Fibroblast of pulmonary artery (primary cell): Measurements from ENCODE around the gene POP5.

Experiments used
- DNase-seq: peaks from one replicate; pipeline ENCODE4 v3.0.0-alpha.2; 2010; ENCODE audit warnings: low read depth
- H3K4me3 ChIP-seq: replicated peaks from 2 replicates; pipeline ENCODE4 v1.5.1; 2011; ENCODE audit warnings: low read depth, mild to moderate bottlenecking, control low read depth, low read length, moderate library complexity
- CTCF ChIP-seq: IDR thresholded peaks from 2 replicates; pipeline ENCODE4 v1.5.1; 2011; ENCODE audit warnings: mild to moderate bottlenecking, control low read depth, low read length, inconsistent platforms; ENCODE audit errors: missing control alignments

The POP5 gene

GRCh38 chr12:120597861-120598260, 16.7 kb upstream of the POP5 start:
- H3K4me3 ChIP-seq = no peak overlapping the region
- no peak for TF ChIP-seq CTCF
- DNase-seq = no peak

GRCh38 chr12:120596901-120597300, 15.7 kb upstream of the POP5 start:
- no peak for DNase-seq

DNA sequence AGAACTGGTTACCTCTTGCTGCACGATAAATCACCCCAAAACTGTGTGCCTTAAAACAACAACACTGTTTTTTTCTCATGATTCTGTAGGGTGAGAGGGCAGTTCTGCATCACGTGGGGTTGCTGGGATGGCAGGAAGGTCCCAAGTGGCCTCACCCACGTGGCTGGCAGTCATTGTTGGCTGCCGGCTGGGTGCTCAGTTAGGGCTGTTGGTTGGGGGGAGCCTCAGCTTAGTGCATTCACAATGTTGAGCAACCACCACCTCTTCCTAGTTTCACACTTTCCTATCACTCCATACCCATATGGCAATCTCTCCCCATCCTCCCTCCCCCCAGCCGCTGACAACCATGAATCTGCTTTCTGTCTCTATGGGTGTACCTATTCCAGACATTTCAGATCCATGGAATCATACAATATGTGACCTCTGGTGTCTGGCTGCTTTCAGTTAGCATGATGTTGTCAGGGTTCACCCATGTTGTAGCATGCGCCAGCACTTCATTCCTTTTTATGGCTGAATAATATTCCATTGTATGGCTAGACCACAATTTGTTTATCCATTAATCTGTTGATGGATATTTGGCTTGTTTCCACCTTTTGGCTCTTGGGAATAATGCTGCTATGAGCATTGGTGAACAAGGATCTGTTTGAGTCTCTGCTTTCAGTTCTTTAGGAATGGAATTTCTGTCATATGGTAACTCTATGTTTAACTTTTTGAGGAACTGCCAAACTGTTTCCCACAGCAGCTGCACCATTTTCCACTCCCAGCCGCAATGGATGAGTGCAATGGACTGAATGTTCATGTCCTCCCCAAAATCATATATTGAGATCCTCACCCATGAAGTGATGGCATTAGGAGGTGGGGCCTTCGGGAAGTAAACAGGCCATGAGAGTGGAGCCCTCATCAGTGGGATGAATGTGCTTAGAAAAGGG, 11.2 kb upstream of the POP5 start:
- TF ChIP-seq CTCF = no peak
- no peak for DNase-seq
- H3K4me3 ChIP-seq = no peak overlapping the region

More at GRCh38 chr12:120596901-120597300, 15.7 kb upstream of the POP5 start:
- no peak overlapping the region for H3K4me3 ChIP-seq
- TF ChIP-seq CTCF = no peak

GRCh38 chr12:120590741-120591407, 9.7 kb upstream of the POP5 start:
- TF ChIP-seq CTCF = no peak
- no peak for DNase-seq
- no peak overlapping the region for H3K4me3 ChIP-seq

DNA sequence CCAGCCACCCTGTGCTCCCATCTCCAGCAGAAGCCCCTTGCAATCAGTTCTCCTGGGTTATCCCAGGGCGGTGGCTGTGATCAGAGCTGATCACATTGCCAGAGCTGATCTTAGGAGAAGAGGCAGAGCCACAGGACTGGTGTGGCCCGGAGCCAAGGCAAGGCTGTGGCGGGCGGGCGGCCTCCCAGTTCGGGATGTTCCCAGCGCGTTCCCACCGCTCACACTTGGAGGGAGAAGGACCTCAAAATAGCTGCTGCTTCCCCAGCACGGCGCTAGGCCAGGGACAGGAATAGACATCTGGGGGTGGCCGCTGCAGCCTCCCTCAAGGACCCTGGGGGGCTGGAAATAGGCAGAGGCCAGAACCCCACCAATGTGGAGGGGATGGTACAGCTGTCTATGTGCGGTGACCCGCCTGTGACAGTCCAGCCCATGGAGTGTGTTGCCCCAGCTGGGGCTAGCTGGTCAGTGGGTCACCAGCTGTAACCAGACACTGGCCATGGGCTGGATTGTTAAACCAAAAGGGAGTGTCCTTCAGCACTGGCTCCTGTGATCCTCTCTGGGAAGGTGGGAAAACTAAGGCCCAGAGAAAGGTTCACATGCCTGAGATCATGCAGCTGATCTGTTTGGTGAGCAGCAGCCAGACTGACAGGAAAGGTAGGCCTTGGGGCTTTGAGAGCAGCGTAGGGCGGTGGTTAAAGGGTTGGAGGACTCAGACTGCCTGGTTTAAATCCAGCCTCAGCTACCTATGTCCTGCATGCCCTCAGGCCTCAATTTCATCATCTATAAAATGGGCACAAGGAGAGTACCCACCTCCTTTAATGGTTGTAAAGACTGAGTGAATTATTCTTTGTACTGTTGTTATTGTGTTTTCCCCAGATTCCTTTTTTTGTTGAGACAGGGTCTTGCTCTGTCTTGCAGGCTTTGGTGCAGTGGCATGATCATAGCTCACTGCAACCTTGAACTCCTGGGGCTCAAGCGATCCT, 8.0 kb upstream of the POP5 start:
- TF ChIP-seq CTCF = no peak
- H3K4me3 ChIP-seq = no peak overlapping the region
- no peak for DNase-seq

- no peak for TF ChIP-seq CTCF
- no peak for DNase-seq
- H3K4me3 ChIP-seq = no peak overlapping the region
Measured at GRCh38 chr12:120588371-120588770, 7.2 kb upstream of the POP5 start.
